ENCODE measurements around the gene CLEC5A.
"Not testable (repeated sequence)": the region's sequence is repeated elsewhere in the genome, so short reads cannot be mapped to it uniquely, and the experiment has no call there.

The CLEC5A gene

GRCh38 chr7:141945356-141945755 lies 1.4 kb downstream of the CLEC5A start:
- DNase-seq: no peak

- DNase-seq: no peak
Measured at GRCh38 chr7:141944811-141945210, 2.0 kb downstream of the CLEC5A start.

GRCh38 chr7:141943846-141944245 lies 2.9 kb downstream of the CLEC5A start:
- DNase-seq: no peak

GRCh38 chr7:141941075-141941474 lies 5.7 kb downstream of the CLEC5A start:
- no peak for DNase-seq

GRCh38 chr7:141930211-141930610 lies 16.6 kb downstream of the CLEC5A start:
- DNase-seq: no peak

- DNase-seq: no peak
Measured at GRCh38 chr7:141928845-141929195, 18.0 kb downstream of the CLEC5A start.

- no peak for DNase-seq
Measured at GRCh38 chr7:141928146-141928844, 18.5 kb downstream of the CLEC5A start.

GRCh38 chr7:141920281-141920680 lies 26.5 kb downstream of the CLEC5A start:
- no peak for DNase-seq

GRCh38 chr7:141916099-141916498 lies 30.7 kb downstream of the CLEC5A start, which contains the start of gene OR9A4:
Gene OR9A4, plus strand, starts transcription at chr7:141916399. Its CDS starts 2,477 bp downstream, at chr7:141918876.
- no peak for DNase-seq

GRCh38 chr7:141915565-141915964 lies 31.2 kb downstream of the CLEC5A start:
- DNase-seq: no peak

- no peak for DNase-seq
Measured at GRCh38 chr7:141911391-141911790, 35.4 kb downstream of the CLEC5A start.

GRCh38 chr7:141906285-141906684 lies 40.5 kb downstream of the CLEC5A start:
- DNase-seq: no peak

- not testable (repeated sequence) for DNase-seq
Measured at GRCh38 chr7:141899366-141899765, 47.4 kb downstream of the CLEC5A start.

GRCh38 chr7:141891336-141891735 lies 55.4 kb downstream of the CLEC5A start:
- DNase-seq: no peak

GRCh38 chr7:141889321-141889720 lies 57.5 kb downstream of the CLEC5A start:
- DNase-seq: no peak

- DNase-seq: no peak
Measured at GRCh38 chr7:141884539-141885225, 62.1 kb downstream of the CLEC5A start.

- DNase-seq: no peak
Measured at GRCh38 chr7:141880960-141881359, 65.8 kb downstream of the CLEC5A start.

GRCh38 chr7:141877365-141877764 lies 69.4 kb downstream of the CLEC5A start:
- DNase-seq: no peak

All from activated gamma-delta T cell treated with Interleukin-2 at 50 U/mL for 16 hours (primary cell).